HCT116 (cell line): Measurements from ENCODE around the gene INTS3. TPM values are rescaled to one million over a fixed set of nuclear protein-coding genes. Genes with fewer than 3 reads are reported as not detected.

Source experiments
- ATAC-seq: fragments of 200-7000 bp; cut with Tn5 transposase; 2 replicates; pipeline ENCODE4 v1.9.1; 2020; ENCODE audit warnings: mild to moderate bottlenecking, moderate library complexity
- BruUV-seq: library from RNA; stranded (reverse); fragments of 400-500 nt; replicated peaks from 2 replicates; lab custom pipeline; 2021; lab: Mats Ljungman, UMichigan
- CTCF ChIA-PET: fragments of 300-600 bp; sonication (Branson Sonifier 250); formaldehyde crosslinking; loops from one replicate; lab custom pipeline; 2021; ENCODE audit warnings: antibody characterized with exemption; lab: Charles Lee
- POLR2A ChIA-PET: fragments of 300-600, 350-600 bp; sonication (Branson Sonifier 250); formaldehyde crosslinking; loops from one replicate; lab custom pipeline; 2021; ENCODE audit warnings: antibody characterized with exemption; lab: Charles Lee
- RAD21 ChIA-PET, 2 experiments: fragments of 300-600 bp; sonication (Branson Sonifier 250); formaldehyde crosslinking; loops; one replicate each; lab custom pipeline; 2023; ENCODE audit warnings: low total read pairs in 2 of 2; ENCODE audit not compliant: uncharacterized antibody in 2 of 2, unreplicated experiment in 2 of 2, low non-redundant PET in 1 of 2; lab: Charles Lee
- DNase-seq: peaks from one replicate; pipeline ENCODE4 v3.0.0-alpha.2; 2010; ENCODE audit warnings: low read depth, low spot score
- H2AFZ ChIP-seq: fragments of 200-600 bp; shearing (Covaris generic), sonication (generic); 2 replicates; pipeline ENCODE4 v1.6.1; 2017; ENCODE audit warnings: low read depth, mixed run types, mixed read lengths, antibody characterized with exemption, low read length; ENCODE audit not compliant: poor library complexity, severe bottlenecking
- H3K27ac ChIP-seq: 2 replicates; pipeline ENCODE4 v1.5.1; 2012; ENCODE audit warnings: low read depth, low read length
- H3K27me3 ChIP-seq: fragments of 200-600 bp; sonication (generic); 2 replicates; pipeline ENCODE4 v1.6.1; 2016; ENCODE audit warnings: mixed run types, low read length, mixed read lengths; ENCODE audit not compliant: insufficient read depth
- H3K36me3 ChIP-seq, 2 experiments: fragments of 200-500 bp in 1 of 2; fragments of 200-600 bp in 1 of 2; sonication (Bioruptor generic) in 1 of 2; sonication (generic) in 1 of 2; 2 replicates each; pipeline versions ENCODE4 v1.5.1 to v1.6.1; 2014 to 2016; ENCODE audit warnings: low read length in 2 of 2, inconsistent platforms in 1 of 2, mixed read lengths in 1 of 2, mixed run types in 1 of 2; ENCODE audit not compliant: insufficient read depth in 2 of 2, control insufficient read depth in 1 of 2
- H3K4me1 ChIP-seq, 2 experiments: fragments of 200-600 bp in 1 of 2; sonication (generic) in 1 of 2; 2 replicates each; pipeline versions ENCODE4 v1.5.1 to v1.6.1; 2012 to 2017; ENCODE audit warnings: low read length in 2 of 2, inconsistent platforms in 1 of 2, mild to moderate bottlenecking in 1 of 2, mixed read lengths in 1 of 2, mixed run types in 1 of 2, moderate library complexity in 1 of 2; ENCODE audit not compliant: insufficient read depth in 2 of 2, control insufficient read depth in 1 of 2
- H3K4me2 ChIP-seq: fragments of 200-600 bp; sonication (generic); 2 replicates; pipeline ENCODE4 v1.6.1; 2017; ENCODE audit warnings: mixed run types, low read length, mixed read lengths
- H3K4me3 ChIP-seq, 2 experiments: fragments of 200-600 bp in 1 of 2; sonication (generic) in 1 of 2; replicated peaks in 1 of 2; 2 replicates each; pipeline ENCODE4 v1.5.1; 2011 to 2016; ENCODE audit warnings: low read length in 2 of 2, control low read depth in 1 of 2, low read depth in 1 of 2, mild to moderate bottlenecking in 1 of 2, mixed read lengths in 1 of 2, mixed run types in 1 of 2
- H3K79me2 ChIP-seq: fragments of 200-600 bp; sonication (generic); 2 replicates; pipeline ENCODE4 v1.6.1; 2017; ENCODE audit warnings: mild to moderate bottlenecking, mixed run types, low read length, moderate library complexity, mixed read lengths; ENCODE audit not compliant: insufficient read depth
- H3K9ac ChIP-seq: fragments of 200-600 bp; sonication (generic); 2 replicates; pipeline ENCODE4 v1.6.1; 2016; ENCODE audit warnings: low read length, mixed read lengths
- H3K9me2 ChIP-seq: fragments of 200-600 bp; sonication (generic), shearing (Covaris generic); 2 replicates; pipeline ENCODE4 v1.6.1; 2017; ENCODE audit warnings: mixed run types, mild to moderate bottlenecking, moderate library complexity; ENCODE audit not compliant: insufficient read depth
- H3K9me3 ChIP-seq, 2 experiments: fragments of 200-500 bp in 1 of 2; fragments of 200-600 bp in 1 of 2; sonication (Bioruptor generic) in 1 of 2; sonication (generic) in 1 of 2; 2 replicates each; pipeline ENCODE4 v1.6.1; 2014 to 2017; ENCODE audit warnings: low read length in 2 of 2, mixed read lengths in 2 of 2, inconsistent platforms in 1 of 2, low read depth in 1 of 2, mild to moderate bottlenecking in 1 of 2, mixed run types in 1 of 2, moderate library complexity in 1 of 2; ENCODE audit not compliant: control insufficient read depth in 1 of 2, insufficient read depth in 1 of 2
- H4K20me1 ChIP-seq: fragments of 200-600 bp; sonication (generic), shearing (Covaris generic); 2 replicates; pipeline ENCODE4 v1.6.1; 2017; ENCODE audit warnings: mixed run types, mild to moderate bottlenecking, moderate library complexity; ENCODE audit not compliant: insufficient read depth
- CBX3 ChIP-seq: IDR thresholded peaks from 2 replicates; pipeline ENCODE4 v1.6.1; 2012; ENCODE audit warnings: low read depth
- EGR1 ChIP-seq: IDR thresholded peaks from 2 replicates; pipeline ENCODE4 v1.6.1; 2012; ENCODE audit warnings: low read depth
- ELF1 ChIP-seq: IDR thresholded peaks from 2 replicates; pipeline ENCODE4 v1.6.1; 2012; ENCODE audit warnings: low read depth, borderline replicate concordance
- EZH2 ChIP-seq: fragments of 200-600 bp; sonication (generic); IDR thresholded peaks from 2 replicates; pipeline ENCODE4 v1.6.1; 2017; ENCODE audit warnings: antibody characterized with exemption, mixed run types
- EZH2phosphoT487 ChIP-seq: fragments of 200-600 bp; IDR thresholded peaks from 2 replicates; pipeline ENCODE4 v1.6.1; 2018; ENCODE audit warnings: antibody characterized with exemption, borderline replicate concordance
- FOSL1 ChIP-seq: IDR thresholded peaks from 2 replicates; pipeline ENCODE4 v1.6.1; 2012; ENCODE audit warnings: low read depth
- JUND ChIP-seq: IDR thresholded peaks from 2 replicates; pipeline ENCODE4 v1.6.1; 2012
- POLR2A ChIP-seq: IDR thresholded peaks from 2 replicates; pipeline ENCODE4 v1.7.0; 2011; ENCODE audit warnings: borderline replicate concordance; ENCODE audit not compliant: insufficient read depth, insufficient read length; ENCODE audit errors: extremely low read depth
- POLR2AphosphoS5 ChIP-seq: IDR thresholded peaks from 2 replicates; pipeline ENCODE4 v1.6.1; 2011; ENCODE audit warnings: mild to moderate bottlenecking, low read depth, low read length, moderate library complexity
- RAD21 ChIP-seq: IDR thresholded peaks from 2 replicates; pipeline ENCODE4 v1.6.1; 2012; ENCODE audit warnings: low read depth, mild to moderate bottlenecking
- SIN3A ChIP-seq: IDR thresholded peaks from 2 replicates; pipeline ENCODE4 v1.6.1; 2012; ENCODE audit warnings: low read depth
- SP1 ChIP-seq: IDR thresholded peaks from 2 replicates; pipeline ENCODE4 v1.6.1; 2012; ENCODE audit warnings: low read depth
- TCF7L2 ChIP-seq: IDR thresholded peaks from 2 replicates; pipeline ENCODE4 v1.7.0; 2011; ENCODE audit warnings: borderline replicate concordance, inconsistent platforms; ENCODE audit not compliant: insufficient read depth, insufficient read length; ENCODE audit errors: extremely low read depth
- YY1 ChIP-seq: IDR thresholded peaks from 2 replicates; pipeline ENCODE4 v1.6.1; 2011; ENCODE audit warnings: low read length, low read depth, moderate library complexity, mild to moderate bottlenecking; ENCODE audit not compliant: insufficient replicate concordance; ENCODE audit errors: extremely low read depth
- ZBTB33 ChIP-seq: IDR thresholded peaks from 2 replicates; pipeline ENCODE4 v1.6.1; 2011; ENCODE audit warnings: mild to moderate bottlenecking, low read length, moderate library complexity; ENCODE audit not compliant: insufficient replicate concordance; ENCODE audit errors: extremely low read depth
- ZNF274 ChIP-seq: fragments of 200-500 bp; sonication (Bioruptor generic); IDR thresholded peaks from 2 replicates; pipeline ENCODE4 v1.6.1; 2014; ENCODE audit warnings: mild to moderate bottlenecking, low read depth, low read length, inconsistent platforms
- intact Hi-C: fragments of 100-400 bp; cut with micrococcal nuclease; formaldehyde crosslinking; loops from 2 replicates; pipeline ENCODE4 v1.10.0; 2022
- total RNA-seq: library from RNA; stranded (reverse); gene quantifications from one replicate; pipeline ENCODE4 v1.2.1, GENCODE V29; 2021; ENCODE audit not compliant: unreplicated experiment
- TF ChIP-seq, protein P1 (sequence below): IDR thresholded peaks from 2 replicates; pipeline ENCODE4 v1.6.1; 2012; ENCODE audit warnings: low read depth
- TF ChIP-seq, protein P2 (sequence below): IDR thresholded peaks from 2 replicates; pipeline ENCODE4 v1.6.1; 2012

Gene INTS3
- total RNA-seq, 1 experiment from 2014 or later = 47.6 TPM

DNA sequence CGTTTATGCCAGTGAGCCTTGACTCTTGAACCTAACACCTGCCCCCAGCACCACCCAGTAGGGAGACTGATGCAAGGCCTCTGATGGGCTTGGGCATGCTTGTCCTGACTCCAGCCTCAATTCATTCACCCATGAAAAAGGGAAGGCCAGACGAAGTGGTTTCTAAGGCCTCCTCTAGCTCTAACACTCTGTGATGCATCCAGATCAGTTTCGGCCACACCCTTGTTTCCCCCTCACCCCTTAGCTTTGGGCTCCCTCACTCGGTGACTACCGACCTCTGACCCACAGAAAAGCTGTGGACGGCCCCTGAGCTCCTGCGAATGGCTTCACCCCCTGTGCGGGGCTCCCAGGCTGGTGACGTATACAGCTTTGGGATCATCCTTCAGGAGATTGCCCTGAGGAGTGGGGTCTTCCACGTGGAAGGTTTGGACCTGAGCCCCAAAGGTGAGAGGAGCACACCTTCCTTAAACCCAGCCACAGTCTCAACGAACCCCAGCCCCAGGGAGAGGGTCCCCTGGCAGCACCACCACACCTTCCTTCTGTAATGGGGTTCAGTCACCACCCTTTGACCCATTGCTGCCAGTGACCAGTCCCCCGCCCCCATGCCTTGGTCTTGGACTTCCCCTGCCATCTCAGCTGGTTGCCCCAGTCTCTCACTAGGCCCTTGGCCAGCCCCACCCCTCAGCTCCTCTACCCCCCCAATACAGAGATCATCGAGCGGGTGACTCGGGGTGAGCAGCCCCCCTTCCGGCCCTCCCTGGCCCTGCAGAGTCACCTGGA, 40.3 kb upstream of the INTS3 start:
- H3K27ac ChIP-seq = no peak overlapping the region
- ChIA-PET RAD21 (no interaction called here), CTCF (no interaction called here), POLR2A (no interaction called here)
- H3K9me3 ChIP-seq = no peaks in the 10 kb centered on the region
- H3K79me2 ChIP-seq = no peaks in the 10 kb centered on the region
- H3K4me1 ChIP-seq = peaks cover 0 to 5% of the 10 kb centered on the region in 2 experiments; a peak in 1 of 4 replicates
- BruUV-seq = no TSS peak
- no peak overlapping the region for H2AFZ ChIP-seq
- no peaks in the 10 kb centered on the region; the same call in 1 of the 2 replicates for H3K27me3 ChIP-seq
- H4K20me1 ChIP-seq = no peaks in the 10 kb centered on the region
- intact Hi-C loops = no loop called here
- no peak overlapping the region for H3K4me3 ChIP-seq
- ATAC-seq = no peak
- no peaks in the 10 kb centered on the region for H3K36me3 ChIP-seq
- H3K9me2 ChIP-seq = no peaks in the 10 kb centered on the region
- H3K4me2 ChIP-seq = no peak overlapping the region
- H3K9ac ChIP-seq = no peak overlapping the region
- DNase-seq = no peak
- TF ChIP-seq, protein P1, sequence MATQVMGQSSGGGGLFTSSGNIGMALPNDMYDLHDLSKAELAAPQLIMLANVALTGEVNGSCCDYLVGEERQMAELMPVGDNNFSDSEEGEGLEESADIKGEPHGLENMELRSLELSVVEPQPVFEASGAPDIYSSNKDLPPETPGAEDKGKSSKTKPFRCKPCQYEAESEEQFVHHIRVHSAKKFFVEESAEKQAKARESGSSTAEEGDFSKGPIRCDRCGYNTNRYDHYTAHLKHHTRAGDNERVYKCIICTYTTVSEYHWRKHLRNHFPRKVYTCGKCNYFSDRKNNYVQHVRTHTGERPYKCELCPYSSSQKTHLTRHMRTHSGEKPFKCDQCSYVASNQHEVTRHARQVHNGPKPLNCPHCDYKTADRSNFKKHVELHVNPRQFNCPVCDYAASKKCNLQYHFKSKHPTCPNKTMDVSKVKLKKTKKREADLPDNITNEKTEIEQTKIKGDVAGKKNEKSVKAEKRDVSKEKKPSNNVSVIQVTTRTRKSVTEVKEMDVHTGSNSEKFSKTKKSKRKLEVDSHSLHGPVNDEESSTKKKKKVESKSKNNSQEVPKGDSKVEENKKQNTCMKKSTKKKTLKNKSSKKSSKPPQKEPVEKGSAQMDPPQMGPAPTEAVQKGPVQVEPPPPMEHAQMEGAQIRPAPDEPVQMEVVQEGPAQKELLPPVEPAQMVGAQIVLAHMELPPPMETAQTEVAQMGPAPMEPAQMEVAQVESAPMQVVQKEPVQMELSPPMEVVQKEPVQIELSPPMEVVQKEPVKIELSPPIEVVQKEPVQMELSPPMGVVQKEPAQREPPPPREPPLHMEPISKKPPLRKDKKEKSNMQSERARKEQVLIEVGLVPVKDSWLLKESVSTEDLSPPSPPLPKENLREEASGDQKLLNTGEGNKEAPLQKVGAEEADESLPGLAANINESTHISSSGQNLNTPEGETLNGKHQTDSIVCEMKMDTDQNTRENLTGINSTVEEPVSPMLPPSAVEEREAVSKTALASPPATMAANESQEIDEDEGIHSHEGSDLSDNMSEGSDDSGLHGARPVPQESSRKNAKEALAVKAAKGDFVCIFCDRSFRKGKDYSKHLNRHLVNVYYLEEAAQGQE = no peak
- TF ChIP-seq POLR2A (no peak), SIN3A (no peak), ELF1 (no peak), CBX3 (no peak), EZH2 (no peak), ZBTB33 (no peak), SP1 (no peak), EZH2phosphoT487 (no peak), RAD21 (no peak), JUND (no peak), TCF7L2 (no peak), EGR1 (no peak), YY1 (no peak), POLR2AphosphoS5 (no peak), FOSL1 (no peak), ZNF274 (no peak)
- TF ChIP-seq, protein P2, sequence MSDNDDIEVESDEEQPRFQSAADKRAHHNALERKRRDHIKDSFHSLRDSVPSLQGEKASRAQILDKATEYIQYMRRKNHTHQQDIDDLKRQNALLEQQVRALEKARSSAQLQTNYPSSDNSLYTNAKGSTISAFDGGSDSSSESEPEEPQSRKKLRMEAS = no peak
